OCI-LY1 (cell line): Measurements from ENCODE around the gene PEAR1.

Source experiments
- H2AFZ ChIP-seq: fragments of 200-600 bp; sonication (generic), shearing (Covaris generic); 2 replicates; pipeline ENCODE4 v1.6.0; 2014; ENCODE audit warnings: antibody characterized with exemption, mild to moderate bottlenecking, low read length
- H3F3A ChIP-seq: fragments of 200-600 bp; sonication (generic), shearing (Covaris generic); 2 replicates; pipeline ENCODE4 v1.6.0; 2014; ENCODE audit warnings: mild to moderate bottlenecking, antibody characterized with exemption, low read length, moderate library complexity; ENCODE audit not compliant: insufficient read depth
- H3K27ac ChIP-seq: fragments of 200-600 bp; sonication (generic); 2 replicates; pipeline ENCODE4 v1.5.1; 2014; ENCODE audit warnings: low read length, mixed run types, mild to moderate bottlenecking, low read depth; ENCODE audit not compliant: poor library complexity, severe bottlenecking
- H3K27me3 ChIP-seq: fragments of 200-600 bp; sonication (generic); 2 replicates; pipeline ENCODE4 v1.6.0; 2014; ENCODE audit warnings: antibody characterized with exemption, mild to moderate bottlenecking, low read length, moderate library complexity; ENCODE audit not compliant: insufficient read depth
- H3K36me3 ChIP-seq: fragments of 200-600 bp; sonication (generic); 2 replicates; pipeline ENCODE4 v1.6.1; 2014; ENCODE audit warnings: mild to moderate bottlenecking, antibody characterized with exemption, low read length, moderate library complexity, mixed read lengths; ENCODE audit not compliant: insufficient read depth
- H3K4me1 ChIP-seq: fragments of 200-600 bp; sonication (generic); 2 replicates; pipeline ENCODE4 v1.5.1; 2014; ENCODE audit warnings: mild to moderate bottlenecking, low read length, moderate library complexity; ENCODE audit not compliant: insufficient read depth, severe bottlenecking
- H3K4me2 ChIP-seq: fragments of 200-600 bp; sonication (generic), shearing (Covaris generic); 2 replicates; pipeline ENCODE4 v1.6.1; 2014; ENCODE audit warnings: low read length
- H3K4me3 ChIP-seq: fragments of 200-600 bp; sonication (generic); 2 replicates; pipeline ENCODE4 v1.5.1; 2014; ENCODE audit warnings: low read length, low read depth, mild to moderate bottlenecking, mixed read lengths; ENCODE audit not compliant: poor library complexity, severe bottlenecking
- H3K79me2 ChIP-seq: fragments of 200-600 bp; shearing (Covaris generic); 2 replicates; pipeline ENCODE4 v1.6.1; 2016; ENCODE audit warnings: mixed run types, low read length, mixed read lengths; ENCODE audit not compliant: insufficient read depth
- H3K9ac ChIP-seq: fragments of 200-600 bp; sonication (generic), shearing (Covaris generic); 2 replicates; pipeline ENCODE4 v1.6.1; 2014; ENCODE audit warnings: mild to moderate bottlenecking, low read length, mixed read lengths
- H3K9me2 ChIP-seq: fragments of 200-600 bp; sonication (generic), shearing (Covaris generic); 2 replicates; pipeline ENCODE4 v1.6.1; 2014; ENCODE audit warnings: low read depth, mild to moderate bottlenecking, low read length, mixed read lengths
- H3K9me3 ChIP-seq: fragments of 200-600 bp; shearing (Covaris generic); 2 replicates; pipeline ENCODE4 v1.6.1; 2014; ENCODE audit warnings: low read length, mixed read lengths
- H4K20me1 ChIP-seq: fragments of 200-600 bp; sonication (generic), shearing (Covaris generic); 2 replicates; pipeline ENCODE4 v1.6.0; 2016; ENCODE audit warnings: mild to moderate bottlenecking, low read length; ENCODE audit not compliant: insufficient read depth
- CTCF ChIP-seq: fragments of 200-600 bp; sonication (generic), shearing (Covaris generic); IDR thresholded peaks from 2 replicates; pipeline ENCODE4 v1.5.1; 2017; ENCODE audit warnings: mild to moderate bottlenecking, antibody characterized with exemption, low read length, moderate library complexity, mixed read lengths
- EZH2 ChIP-seq: fragments of 200-600 bp; sonication (generic), shearing (Covaris generic); IDR thresholded peaks from 2 replicates; pipeline ENCODE4 v1.8.0; 2017; ENCODE audit warnings: borderline replicate concordance, mixed run types, mild to moderate bottlenecking, antibody characterized with exemption, low read length, moderate library complexity, mixed read lengths

Gene PEAR1

GRCh38 chr1:156905651-156906050 is 12.1 kb downstream of the PEAR1 start:
- Histone ChIP-seq H3K4me3 (no peak overlapping the region), H3K27me3 (0 out of 2 replicates have a peak, but pooled peaks cover 4% of the 10 kb centered on the region)
- no peak for TF ChIP-seq EZH2
- TF ChIP-seq CTCF: no peak

GRCh38 chr1:156906206-156906906 is 12.8 kb downstream of the PEAR1 start:
- Histone ChIP-seq H3F3A (no peaks in the 10 kb centered on the region), H3K9ac (no peak overlapping the region), H4K20me1 (no peaks in the 10 kb centered on the region), H3K27ac (no peak overlapping the region), H3K9me3 (no peaks in the 10 kb centered on the region), H3K9me2 (no peaks in the 10 kb centered on the region), H3K36me3 (no peaks in the 10 kb centered on the region), H3K4me1 (no peaks in the 10 kb centered on the region), H3K79me2 (no peaks in the 10 kb centered on the region), H3K27me3 (0 out of 2 replicates have a peak, but pooled peaks cover 4% of the 10 kb centered on the region), H2AFZ (no peak overlapping the region), H3K4me3 (no peak overlapping the region), H3K4me2 (no peak overlapping the region)
- TF ChIP-seq CTCF: no peak
- TF ChIP-seq EZH2: no peak

More at GRCh38 chr1:156905651-156906050, 12.1 kb downstream of the PEAR1 start:
- no peaks in the 10 kb centered on the region for H3K4me1 ChIP-seq
- no peak overlapping the region for H3K27ac ChIP-seq
- H3K9me2 ChIP-seq: no peaks in the 10 kb centered on the region
- H3K9me3 ChIP-seq: no peaks in the 10 kb centered on the region
- no peaks in the 10 kb centered on the region for H3F3A ChIP-seq
- no peaks in the 10 kb centered on the region for H4K20me1 ChIP-seq
- H3K36me3 ChIP-seq: no peaks in the 10 kb centered on the region
- no peaks in the 10 kb centered on the region for H3K79me2 ChIP-seq
- no peak overlapping the region for H2AFZ ChIP-seq
- no peak overlapping the region for H3K9ac ChIP-seq
- H3K4me2 ChIP-seq: no peak overlapping the region

GRCh38 chr1:156908541-156908940 is 15.0 kb downstream of the PEAR1 start:
- no peaks in the 10 kb centered on the region for H3K27me3 ChIP-seq
- H3K4me2 ChIP-seq: no peak overlapping the region
- no peak overlapping the region for H2AFZ ChIP-seq
- no peaks in the 10 kb centered on the region for H3F3A ChIP-seq
- no peaks in the 10 kb centered on the region for H3K9me2 ChIP-seq
- no peaks in the 10 kb centered on the region for H3K9me3 ChIP-seq
- no peaks in the 10 kb centered on the region for H3K79me2 ChIP-seq
- no peaks in the 10 kb centered on the region for H3K4me1 ChIP-seq
- no peaks in the 10 kb centered on the region for H3K36me3 ChIP-seq
- no peak overlapping the region for H3K27ac ChIP-seq
- H4K20me1 ChIP-seq: no peaks in the 10 kb centered on the region
- no peak overlapping the region for H3K4me3 ChIP-seq
- no peak overlapping the region for H3K9ac ChIP-seq
- TF ChIP-seq EZH2 (no peak), CTCF (no peak)
